Mammary epithelial cell (primary cell): ENCODE measurements around the gene SAMD15.

Source experiments
- CTCF ChIP-seq, 2 donors: IDR thresholded peaks in 1 of 2; conservative IDR thresholded peaks in 1 of 2; 2 replicates each; pipeline ENCODE4 v1.5.1; 2011 to 2012; ENCODE audit warnings: inconsistent platforms in 2 of 2, low read length in 2 of 2, mild to moderate bottlenecking in 2 of 2, control low read depth in 1 of 2, low read depth in 1 of 2; ENCODE audit not compliant: insufficient read depth in 1 of 2; ENCODE audit errors: extremely low read depth in 1 of 2
- EZH2 ChIP-seq: IDR thresholded peaks from 2 replicates; pipeline ENCODE4 v1.6.1; 2012; ENCODE audit warnings: low read length, inconsistent platforms, borderline replicate concordance

- TF ChIP-seq CTCF (conservative IDR thresholded peaks at IDR 0.05 in 1 of 2, IDR thresholded peaks at IDR 0.05 in 1 of 2; ENCODE audit: extremely low read depth in 1 of 2, insufficient read depth in 1 of 2, low read depth in 1 of 2, low read length in 2 of 2) = no peak
- TF ChIP-seq EZH2 = no peak
Observed at GRCh38 chr14:77343662-77344061, 33.5 kb upstream of the SAMD15 start.
